Measurements from ENCODE around the gene GGT6. TPM values are rescaled to one million over a fixed set of nuclear protein-coding genes. Genes with fewer than 3 reads are reported as not detected.

GGT6 gene
- total RNA-seq, 1 experiment from 2014 or later: not detected

DNA sequence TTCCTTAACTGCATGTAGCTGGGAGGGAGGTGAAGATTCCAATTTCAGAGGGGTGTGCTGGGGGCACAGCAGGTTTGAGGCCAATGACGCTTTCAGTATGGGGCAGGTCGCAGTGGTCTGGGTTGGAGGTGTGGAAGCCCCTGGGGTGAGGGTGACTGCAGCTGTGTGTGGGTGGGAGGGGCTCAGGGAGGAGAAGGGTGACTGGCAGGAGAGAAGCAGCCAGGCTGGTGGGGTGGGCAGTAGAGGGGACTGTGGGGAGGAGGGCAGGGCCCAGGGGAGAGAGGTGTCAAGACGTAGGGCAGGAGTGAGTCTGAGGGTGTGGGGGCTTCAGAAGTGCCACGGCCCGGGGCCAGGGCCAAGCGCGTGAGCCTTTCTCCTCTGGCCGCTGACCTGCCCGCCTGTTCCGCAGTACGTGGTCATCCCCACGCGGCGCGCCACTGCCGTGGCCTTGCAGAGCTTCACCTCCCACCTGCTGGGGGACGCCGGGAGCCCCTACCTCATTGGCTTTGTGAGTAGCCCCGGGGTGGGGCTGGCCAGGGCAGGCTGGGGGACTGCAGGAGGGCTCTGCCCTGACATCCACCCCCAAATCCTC is 24.6 kb downstream of the GGT6 start:
- Histone ChIP-seq H3K36me3 (ENCODE audit: insufficient read depth, low read length, poor library complexity, severe bottlenecking) (peaks cover 31% of the 10 kb centered on the region), H3K27me3 (replicated peaks; ENCODE audit: insufficient read depth, low read depth, low read length, poor library complexity) (no peaks in the 10 kb centered on the region), H3K27ac (ENCODE audit: low read depth, low read length, poor library complexity, severe bottlenecking) (no peak overlapping the region), H3K9me3 (ENCODE audit: low read depth, low read length, poor library complexity, severe bottlenecking) (no peaks in the 10 kb centered on the region), H3K4me1 (ENCODE audit: insufficient read depth, low read length, poor library complexity, severe bottlenecking) (peaks cover 9% of the 10 kb centered on the region), H3K4me3 (ENCODE audit: low read depth, low read length, poor library complexity, severe bottlenecking) (no peak overlapping the region)
- TF ChIP-seq CTCF (conservative IDR thresholded peaks at IDR 0.05; ENCODE audit: low read depth, low read length) (no peak), EZH2 (IDR thresholded peaks at IDR 0.05; ENCODE audit: borderline replicate concordance, low read depth, low read length, poor library complexity, severe bottlenecking) (no peak)
- ChIA-PET CTCF (no interaction called here), POLR2A (ENCODE audit: low non-redundant PET) (interaction anchor here (0.5 kb wide), 1 partner anchor 450 kb away, joined by 3 read pairs; no protein-coding TSS in a partner anchor)
- DNase-seq (ENCODE audit: low spot score): no peak
- intact Hi-C loops (cut with micrococcal nuclease; ENCODE audit: unreplicated experiment): no loop called here
- BruUV-seq (replicated peaks): no TSS peak

DNA sequence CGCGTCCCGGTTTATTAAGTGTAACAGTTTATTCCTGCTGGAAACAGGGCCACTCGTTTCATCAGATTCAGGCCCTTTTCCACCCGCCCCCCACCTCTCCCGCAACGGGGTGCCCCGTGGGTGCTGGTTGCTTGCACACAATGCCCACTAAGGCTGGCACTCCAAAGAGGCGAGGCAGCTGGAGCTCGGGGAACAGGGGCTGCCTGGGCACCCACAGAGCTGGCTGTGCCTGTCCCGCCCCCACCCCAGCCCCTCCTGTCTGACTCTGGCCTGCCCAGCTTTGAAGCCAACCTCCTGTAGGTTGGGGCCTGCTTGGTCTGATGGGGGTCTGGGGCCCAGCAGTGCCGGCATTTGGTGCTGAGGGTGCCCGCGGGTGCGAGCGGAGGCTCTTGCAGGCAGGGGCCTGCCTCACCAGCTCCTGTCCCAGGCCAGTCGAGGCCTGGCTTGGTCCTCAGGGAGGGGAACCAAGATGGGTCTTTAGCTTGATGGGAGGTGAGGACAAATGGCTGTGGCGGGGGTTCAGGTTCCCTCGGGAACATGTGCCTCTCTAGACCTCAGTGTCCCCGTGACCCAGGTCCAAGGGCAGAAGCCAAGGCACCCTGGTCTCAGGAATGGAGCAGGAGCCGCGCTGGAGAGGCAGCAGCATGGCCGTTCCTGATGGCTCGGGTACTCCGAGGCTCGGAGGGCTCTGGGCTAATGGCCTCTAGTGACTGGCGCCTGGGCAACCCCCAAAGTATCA is 25.3 kb downstream of the GGT6 start:
- Histone ChIP-seq H3K4me1 (ENCODE audit: insufficient read depth, low read length, poor library complexity, severe bottlenecking) (peaks cover 9% of the 10 kb centered on the region), H3K9me3 (ENCODE audit: low read depth, low read length, poor library complexity, severe bottlenecking) (no peaks in the 10 kb centered on the region), H3K27ac (ENCODE audit: low read depth, low read length, poor library complexity, severe bottlenecking) (no peak overlapping the region), H3K27me3 (replicated peaks; ENCODE audit: insufficient read depth, low read depth, low read length, poor library complexity) (no peaks in the 10 kb centered on the region), H3K4me3 (ENCODE audit: low read depth, low read length, poor library complexity, severe bottlenecking) (no peak overlapping the region), H3K36me3 (ENCODE audit: insufficient read depth, low read length, poor library complexity, severe bottlenecking) (peaks cover 24% of the 10 kb centered on the region)
- ChIA-PET CTCF (no interaction called here), POLR2A (ENCODE audit: low non-redundant PET) (no interaction called here)
- DNase-seq (ENCODE audit: low spot score): no peak
- no TSS peak for BruUV-seq (replicated peaks)
- intact Hi-C loops (cut with micrococcal nuclease; ENCODE audit: unreplicated experiment): no loop called here
- no peak for TF ChIP-seq CTCF (conservative IDR thresholded peaks at IDR 0.05; ENCODE audit: low read depth, low read length)
- TF ChIP-seq EZH2 (IDR thresholded peaks at IDR 0.05; ENCODE audit: borderline replicate concordance, low read depth, low read length, poor library complexity, severe bottlenecking): no peak

GRCh38 chr17:4534515-4534914 is 25.9 kb downstream of the GGT6 start:
- Histone ChIP-seq H3K4me3 (ENCODE audit: low read depth, low read length, poor library complexity, severe bottlenecking) (no peak overlapping the region), H3K9me3 (ENCODE audit: low read depth, low read length, poor library complexity, severe bottlenecking) (no peaks in the 10 kb centered on the region), H3K36me3 (ENCODE audit: insufficient read depth, low read length, poor library complexity, severe bottlenecking) (peaks cover 18% of the 10 kb centered on the region), H3K4me1 (ENCODE audit: insufficient read depth, low read length, poor library complexity, severe bottlenecking) (peaks cover 9% of the 10 kb centered on the region), H3K27me3 (replicated peaks; ENCODE audit: insufficient read depth, low read depth, low read length, poor library complexity) (no peaks in the 10 kb centered on the region), H3K27ac (ENCODE audit: low read depth, low read length, poor library complexity, severe bottlenecking) (no peak overlapping the region)
- intact Hi-C loops (cut with micrococcal nuclease; ENCODE audit: unreplicated experiment): no loop called here
- CTCF ChIA-PET: no interaction called here
- POLR2A ChIA-PET (ENCODE audit: low non-redundant PET): no interaction called here
- no peak for TF ChIP-seq EZH2 (IDR thresholded peaks at IDR 0.05; ENCODE audit: borderline replicate concordance, low read depth, low read length, poor library complexity, severe bottlenecking)
- no peak for TF ChIP-seq CTCF (conservative IDR thresholded peaks at IDR 0.05; ENCODE audit: low read depth, low read length)
- no TSS peak for BruUV-seq (replicated peaks)
- no peak for DNase-seq (ENCODE audit: low spot score)

Data from A673 (cell line).